GM12892 (cell line): ENCODE results near the gene MAP2K4.

Experiments used
- POLR2A ChIP-seq: IDR thresholded peaks from 2 replicates; pipeline ENCODE4 v1.6.1; 2011; ENCODE audit warnings: low read depth, low read length, control low read depth
- POLR2AphosphoS5 ChIP-seq: IDR thresholded peaks from 2 replicates; pipeline ENCODE4 v1.6.1; 2011; ENCODE audit warnings: low read depth, low read length, control low read depth

GRCh38 chr17:12089809-12090384 is 69.2 kb downstream of the MAP2K4 start:
- TF ChIP-seq POLR2AphosphoS5 (no peak), POLR2A (no peak)
